NCI-H2081 treated with DMSO at 0.1 percent for 48 hours (cell line): Measurements from ENCODE around the gene TNK1.
"Not testable (repeated sequence)": the region's sequence is repeated elsewhere in the genome, so short reads cannot be mapped to it uniquely, and the experiment has no call there.

Experiments
- DNase-seq: peaks from one replicate; lab custom pipeline; 2025; lab: John Stamatoyannopoulos, UW

The TNK1 gene

DNA sequence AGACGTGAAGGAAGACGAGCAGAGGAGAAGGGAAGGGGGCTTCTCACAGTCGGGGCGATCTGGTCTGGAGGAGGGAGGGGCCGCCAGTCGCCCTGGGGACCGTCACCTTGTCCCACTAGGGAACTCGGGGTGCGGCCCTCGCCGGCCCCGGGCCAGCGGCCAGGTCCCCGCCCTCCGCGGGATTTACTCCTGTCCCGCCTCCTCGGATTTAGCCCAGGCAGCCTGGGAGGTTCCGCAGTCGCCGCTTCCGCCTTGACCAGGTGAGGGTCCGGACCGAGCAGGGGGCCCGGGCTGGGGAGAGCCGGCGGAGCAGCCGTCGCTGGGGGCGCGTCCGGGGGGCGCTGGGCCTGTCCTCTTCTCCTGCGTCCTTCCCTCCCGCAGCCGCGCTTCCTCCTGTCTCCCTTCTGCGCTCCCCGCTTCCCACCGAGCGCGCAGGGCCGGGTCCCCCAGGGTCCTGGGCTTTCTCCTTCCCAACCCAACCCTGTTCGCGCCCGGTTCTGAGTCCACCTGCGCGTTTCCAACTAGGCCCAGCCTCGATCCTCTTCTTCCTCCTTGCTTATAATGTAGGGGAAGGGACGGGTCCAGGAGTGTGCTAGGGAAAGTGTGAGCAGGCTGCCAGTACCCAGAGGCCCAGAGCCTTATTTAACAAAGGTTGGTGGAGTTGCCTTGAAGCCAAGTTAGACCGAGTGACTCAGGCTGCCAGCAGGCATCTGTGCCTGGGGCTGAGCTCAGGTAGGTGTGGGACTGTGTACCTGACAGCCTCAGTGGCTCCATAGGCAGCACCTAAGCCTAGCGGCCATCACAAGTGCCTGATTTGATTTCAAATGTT is at the start of gene TNK1:
TSS of gene TNK1 (plus strand) at position 235 of the 829 bp plus-strand sequence. CDS start 1,838 bp downstream, outside the sequence.
- no peak for DNase-seq

DNA sequence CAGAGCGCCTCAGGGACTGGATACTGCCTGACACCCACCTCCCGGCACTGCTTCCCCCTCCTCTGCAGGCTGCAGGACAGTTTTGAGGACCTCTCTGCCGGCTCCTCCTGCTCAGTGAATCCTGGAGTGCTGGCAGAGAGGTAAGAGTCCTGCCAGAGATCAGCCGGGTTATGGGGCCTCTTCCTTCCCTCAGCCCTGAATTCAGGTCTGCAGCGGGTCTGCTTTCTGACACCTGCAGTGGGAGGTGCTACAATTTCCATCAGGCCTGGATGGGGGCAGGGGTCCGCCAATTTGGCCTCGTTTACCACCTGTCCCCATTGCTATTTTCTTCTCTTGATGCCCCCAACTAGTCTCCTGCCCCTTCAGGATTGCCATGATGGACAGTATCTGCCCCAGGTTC is 48.8 kb upstream of the TNK1 start:
- DNase-seq, result no peak

DNA sequence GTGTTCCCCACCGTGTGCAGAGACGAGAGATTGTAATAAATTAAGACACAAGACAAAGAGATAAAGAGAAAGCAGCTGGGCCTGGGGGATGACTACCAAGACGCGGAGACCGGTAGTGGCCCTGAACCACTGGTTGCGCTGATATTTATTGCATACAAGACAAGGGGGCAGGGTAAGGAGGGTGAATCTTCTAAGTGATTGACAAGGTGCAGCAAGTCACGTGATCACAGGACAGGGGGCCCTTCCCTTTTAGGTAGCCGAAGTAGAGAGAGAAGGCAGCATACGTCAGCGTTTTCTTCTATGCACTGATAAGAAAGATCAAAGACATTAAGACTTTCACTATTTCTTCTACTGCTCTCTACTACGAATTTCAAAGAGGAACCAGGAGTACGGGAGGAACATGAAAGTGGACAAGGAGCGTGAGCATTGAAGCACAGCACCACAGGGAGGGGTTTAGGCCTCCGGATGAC is 48.3 kb upstream of the TNK1 start:
- not testable (repeated sequence) for DNase-seq

DNA sequence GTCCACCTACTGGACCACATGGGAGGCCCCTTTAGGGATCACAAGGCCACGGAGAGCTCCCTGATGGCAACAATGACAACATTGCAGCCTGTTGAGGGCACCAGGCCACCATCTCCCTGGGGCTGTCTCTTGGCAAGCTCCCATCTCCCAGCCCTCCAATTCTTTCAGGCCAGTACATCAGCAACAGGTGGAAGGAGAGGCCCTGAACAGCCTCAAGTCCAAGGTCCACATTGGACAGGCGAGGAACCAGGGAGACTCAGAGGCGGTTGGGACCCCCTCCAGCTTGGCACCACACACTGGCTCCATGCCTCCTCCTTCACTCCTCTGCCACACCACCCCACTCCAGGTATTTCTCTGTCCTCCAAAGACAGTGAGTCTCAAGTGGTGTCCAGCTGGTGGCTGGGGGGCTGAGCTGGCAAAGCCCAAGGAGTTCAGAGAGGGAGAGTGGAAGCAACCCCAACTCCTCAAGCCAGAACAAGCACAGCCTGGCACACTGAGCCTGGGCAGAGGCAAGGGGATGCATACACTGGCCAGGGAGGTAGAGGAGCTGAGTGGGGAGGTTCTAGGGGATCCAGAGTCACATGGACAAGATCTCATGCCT is 45.9 kb upstream of the TNK1 start:
- DNase-seq, result no peak

DNA sequence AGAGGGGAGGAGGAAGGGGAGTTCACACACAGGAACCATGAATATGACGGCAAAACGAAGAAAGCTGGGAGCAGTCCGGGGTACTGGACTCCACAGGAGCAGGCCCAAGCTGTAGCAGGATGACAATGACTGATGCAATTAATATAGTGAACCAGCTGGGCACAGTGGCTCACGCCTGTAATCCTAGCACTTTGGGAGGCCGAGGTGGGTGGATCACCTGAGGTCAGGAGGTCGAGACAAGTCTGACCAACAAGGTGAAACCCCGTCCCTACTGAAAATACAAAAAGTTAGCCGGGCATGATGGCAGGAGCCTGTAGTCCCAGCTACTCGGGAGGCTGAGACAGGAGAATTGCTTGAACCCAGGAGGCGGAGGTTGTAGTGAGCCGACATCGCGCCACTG is 45.1 kb upstream of the TNK1 start:
- not testable (repeated sequence) for DNase-seq

DNA sequence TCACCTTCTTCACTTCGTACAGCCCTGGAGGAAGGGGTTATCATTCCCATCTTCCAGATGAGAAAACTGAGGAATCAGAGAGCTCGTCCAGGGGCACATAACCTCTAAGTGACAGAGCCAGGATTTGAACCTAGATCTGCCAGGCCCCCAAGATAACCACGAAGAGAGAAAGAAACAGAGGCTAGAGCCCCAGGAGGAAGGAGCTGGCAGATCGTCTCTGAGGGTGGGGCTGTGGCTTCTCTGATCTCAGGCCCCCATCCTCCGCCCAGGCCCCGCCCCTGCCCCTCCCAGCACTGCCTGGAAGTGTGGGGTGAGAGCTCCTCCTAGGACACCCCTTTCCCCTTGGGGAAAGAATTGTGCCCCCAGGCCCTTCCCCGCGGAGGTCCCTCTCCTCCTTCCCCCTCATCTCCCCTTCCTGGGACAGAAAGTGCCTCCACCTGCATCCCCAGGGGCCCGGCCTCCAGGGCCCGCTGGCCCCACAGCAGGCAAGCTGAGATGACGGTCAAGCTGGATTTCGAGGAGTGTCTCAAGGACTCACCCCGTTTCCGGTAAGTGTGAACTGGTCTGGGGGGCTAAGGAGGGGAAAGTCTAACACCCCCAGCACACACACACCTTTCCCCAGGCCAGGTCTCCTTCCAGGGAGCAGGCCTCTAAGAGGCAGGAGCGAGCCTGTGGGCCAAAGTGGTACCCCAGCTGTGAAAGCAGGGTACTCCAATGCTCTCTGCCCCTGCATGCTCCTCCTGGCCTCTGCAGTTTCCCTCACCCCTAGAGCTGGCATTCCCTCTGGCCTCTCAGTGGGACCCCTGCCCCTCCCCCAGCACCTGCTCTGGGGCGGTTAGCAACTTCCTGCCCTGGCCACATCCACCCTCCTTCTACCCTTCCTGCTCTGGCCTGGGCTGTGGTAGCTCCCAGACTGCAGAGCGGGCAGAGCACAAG is 44.4 kb upstream of the TNK1 start, which contains the start of gene ACAP1:
TSS of gene ACAP1 (plus strand) at position 290 of the 936 bp plus-strand sequence. CDS start at position 496, 206 bp downstream.
- DNase-seq, result no peak

DNA sequence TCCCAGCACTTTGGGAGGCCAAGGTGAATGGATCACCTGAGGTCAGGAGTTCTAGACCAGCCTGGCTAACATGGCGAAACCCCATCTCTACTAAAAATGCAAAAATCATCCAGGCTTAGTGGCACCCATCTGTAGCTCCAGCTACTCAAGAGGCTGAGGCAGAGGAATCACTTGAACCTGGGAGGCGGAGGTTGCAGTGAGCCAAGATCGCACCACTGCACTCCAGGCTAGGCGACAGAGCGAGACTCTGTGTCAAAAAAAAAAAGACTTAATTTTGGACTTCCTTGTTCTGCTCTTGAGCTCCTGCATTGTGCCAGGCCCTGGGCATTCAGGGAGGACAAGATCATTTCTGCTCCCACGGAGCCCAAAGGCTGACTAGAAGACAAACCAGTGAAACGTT is 43.3 kb upstream of the TNK1 start:
- DNase-seq, result not testable (repeated sequence)

DNA sequence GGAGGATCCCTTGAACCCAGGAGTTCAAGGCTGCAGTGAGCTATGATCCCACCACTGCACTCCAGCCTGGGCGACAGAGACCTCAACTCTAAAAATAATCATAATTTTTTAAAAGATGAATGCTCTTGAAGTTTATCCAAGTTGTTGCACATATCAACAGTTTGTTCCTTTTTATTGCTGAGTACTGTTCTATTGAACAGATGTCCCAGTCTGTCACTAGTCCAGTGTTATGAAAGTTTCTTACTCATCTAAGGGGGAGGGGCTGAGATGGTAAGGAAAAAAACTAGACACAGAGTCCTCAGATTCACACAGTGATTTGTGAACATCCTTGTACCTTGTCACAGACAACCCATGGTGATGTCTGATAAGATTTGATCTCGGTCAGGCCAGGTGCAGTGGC is 40.7 kb upstream of the TNK1 start:
- DNase-seq, result no peak

DNA sequence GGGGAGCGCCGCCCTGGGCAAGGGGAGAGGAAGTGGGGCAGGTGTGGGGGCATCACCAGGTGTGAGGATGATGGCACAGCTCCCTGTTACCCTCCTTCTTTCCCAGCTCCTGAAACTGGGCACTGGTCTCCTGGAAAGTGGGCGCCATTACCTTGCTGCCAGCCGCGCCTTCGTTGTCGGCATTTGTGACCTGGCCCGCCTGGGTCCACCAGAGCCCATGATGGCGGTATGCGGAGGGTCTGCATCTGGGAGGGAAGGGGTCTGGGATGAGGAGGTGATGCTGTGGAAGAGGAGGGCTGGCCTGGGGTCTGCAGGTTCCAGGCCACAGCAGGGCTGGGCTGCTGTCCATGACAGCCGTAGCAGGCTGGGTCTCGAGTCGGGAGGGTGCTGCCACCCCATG is 39.0 kb upstream of the TNK1 start:
- DNase-seq, result no peak

DNA sequence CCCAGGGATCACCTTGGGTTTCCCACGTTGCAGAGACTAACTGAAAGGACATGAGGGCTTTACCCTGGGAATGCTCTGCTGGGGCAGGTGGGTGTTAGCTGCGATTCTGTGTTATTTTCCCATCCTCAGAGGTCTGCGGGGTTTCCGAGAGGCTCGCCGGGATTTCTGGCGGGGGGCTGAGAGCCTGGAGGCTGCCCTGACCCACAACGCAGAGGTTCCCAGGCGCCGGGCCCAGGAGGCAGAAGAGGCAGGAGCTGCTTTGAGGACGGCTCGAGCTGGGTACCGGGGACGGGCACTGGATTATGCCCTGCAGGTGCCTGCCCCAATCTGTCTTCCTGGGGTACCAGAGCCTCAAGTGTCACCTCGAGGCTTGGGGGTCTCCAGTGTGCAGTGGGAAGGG is 37.6 kb upstream of the TNK1 start:
- no peak for DNase-seq

DNA sequence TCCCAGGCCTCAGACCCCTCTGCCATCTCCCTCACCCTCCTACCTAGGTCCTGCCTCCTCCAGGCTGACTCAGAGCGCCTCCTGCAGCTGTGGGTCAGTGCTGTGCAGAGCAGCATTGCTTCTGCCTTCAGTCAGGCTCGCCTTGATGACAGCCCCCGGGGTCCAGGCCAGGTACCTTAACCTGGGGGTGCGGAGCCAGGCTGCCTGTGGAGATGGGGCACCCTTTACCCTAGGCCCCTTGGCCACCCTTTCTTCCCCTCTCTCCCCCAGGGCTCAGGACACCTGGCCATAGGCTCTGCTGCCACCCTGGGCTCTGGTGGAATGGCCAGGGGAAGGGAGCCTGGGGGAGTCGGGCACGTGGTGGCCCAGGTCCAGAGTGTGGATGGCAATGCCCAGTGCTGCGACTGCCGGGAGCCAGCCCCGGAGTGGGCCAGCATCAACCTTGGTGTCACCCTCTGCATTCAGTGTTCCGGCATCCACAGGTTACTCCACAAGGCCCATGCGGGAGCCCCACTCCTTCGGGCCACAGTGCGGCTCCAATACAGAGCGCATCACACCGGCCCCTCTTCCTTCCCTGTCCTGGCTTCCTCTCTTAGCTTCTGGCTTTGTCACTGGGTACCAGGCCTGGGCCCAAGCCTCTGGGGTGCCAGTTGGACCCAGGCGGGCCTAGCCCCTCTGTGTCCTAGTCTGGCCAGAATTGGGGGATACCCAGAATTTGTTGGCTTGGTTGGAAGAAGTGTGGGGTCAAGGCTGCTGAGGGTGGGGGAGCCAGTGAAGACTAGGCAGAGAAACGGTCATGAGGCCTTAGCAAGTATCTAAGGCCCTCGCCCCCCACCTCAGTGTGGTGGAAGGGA is 33.9 kb upstream of the TNK1 start:
- DNase-seq, result no peak

DNA sequence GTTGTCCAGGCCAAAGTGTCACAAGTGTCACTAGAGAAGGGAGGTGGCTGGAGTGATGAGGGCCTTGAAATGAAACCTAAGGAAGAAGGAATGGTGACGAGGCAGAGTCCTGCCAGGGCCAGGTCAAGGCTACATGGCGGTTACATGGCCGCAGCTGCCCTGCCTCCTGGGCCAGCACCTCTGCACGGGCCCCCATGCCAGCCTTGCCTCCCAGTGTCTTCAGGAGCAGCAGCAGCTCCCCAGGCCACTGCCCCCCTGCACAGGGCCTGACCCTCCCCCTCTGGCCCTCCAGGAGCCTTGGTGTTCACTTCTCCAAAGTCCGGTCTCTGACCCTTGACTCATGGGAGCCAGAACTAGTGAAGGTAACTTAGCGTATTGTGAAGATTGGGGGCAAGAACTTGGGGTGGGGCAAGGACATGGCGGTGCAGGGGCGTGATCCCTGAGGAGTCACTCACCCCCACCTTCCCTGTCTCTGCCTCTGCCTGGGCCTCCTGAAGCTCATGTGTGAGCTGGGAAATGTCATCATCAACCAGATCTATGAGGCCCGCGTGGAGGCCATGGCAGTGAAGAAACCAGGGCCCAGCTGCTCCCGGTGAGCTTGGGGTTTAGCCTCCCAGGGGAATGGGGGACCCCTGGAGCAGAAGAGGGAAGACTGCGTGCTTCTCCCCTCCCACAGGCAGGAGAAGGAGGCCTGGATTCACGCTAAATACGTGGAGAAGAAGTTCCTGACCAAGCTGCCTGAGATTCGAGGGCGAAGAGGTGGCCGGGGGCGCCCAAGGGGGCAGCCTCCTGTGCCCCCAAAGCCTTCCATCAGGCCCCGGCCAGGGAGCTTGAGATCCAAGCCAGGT is 33.0 kb upstream of the TNK1 start:
- DNase-seq, result no peak

DNA sequence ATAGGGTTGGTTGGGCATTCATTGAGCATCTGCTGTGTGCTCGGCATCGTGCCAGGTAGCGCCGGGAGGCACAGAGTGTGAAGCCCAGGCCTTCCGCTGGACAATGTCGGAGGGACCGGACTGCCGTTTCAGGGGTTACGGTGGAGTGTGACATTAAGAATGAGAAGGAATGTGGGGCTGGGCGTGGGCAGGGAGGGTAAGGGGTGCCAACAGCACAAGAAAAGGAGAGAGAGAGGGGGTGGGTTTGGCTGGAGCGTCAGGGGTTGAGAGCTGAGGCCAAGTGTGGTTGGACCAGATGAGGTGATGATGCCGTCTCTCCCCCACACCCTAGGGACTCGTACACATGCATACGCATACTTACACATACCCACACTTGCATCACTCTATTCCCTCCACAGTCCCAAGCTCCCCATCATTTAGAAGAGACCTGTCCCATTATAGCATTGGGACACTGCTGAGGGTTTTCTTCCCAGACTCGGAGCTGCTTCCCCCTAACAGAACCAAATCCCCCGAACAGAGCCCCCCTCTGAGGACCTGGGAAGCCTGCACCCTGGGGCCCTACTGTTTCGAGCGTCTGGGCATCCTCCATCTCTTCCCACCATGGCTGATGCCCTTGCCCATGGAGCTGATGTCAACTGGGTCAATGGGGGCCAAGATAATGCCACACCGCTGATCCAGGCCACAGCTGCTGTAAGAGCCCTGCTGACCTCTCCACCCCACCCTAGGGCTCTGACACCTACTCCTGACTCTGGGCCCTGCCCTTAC is 32.2 kb upstream of the TNK1 start:
- no peak for DNase-seq

DNA sequence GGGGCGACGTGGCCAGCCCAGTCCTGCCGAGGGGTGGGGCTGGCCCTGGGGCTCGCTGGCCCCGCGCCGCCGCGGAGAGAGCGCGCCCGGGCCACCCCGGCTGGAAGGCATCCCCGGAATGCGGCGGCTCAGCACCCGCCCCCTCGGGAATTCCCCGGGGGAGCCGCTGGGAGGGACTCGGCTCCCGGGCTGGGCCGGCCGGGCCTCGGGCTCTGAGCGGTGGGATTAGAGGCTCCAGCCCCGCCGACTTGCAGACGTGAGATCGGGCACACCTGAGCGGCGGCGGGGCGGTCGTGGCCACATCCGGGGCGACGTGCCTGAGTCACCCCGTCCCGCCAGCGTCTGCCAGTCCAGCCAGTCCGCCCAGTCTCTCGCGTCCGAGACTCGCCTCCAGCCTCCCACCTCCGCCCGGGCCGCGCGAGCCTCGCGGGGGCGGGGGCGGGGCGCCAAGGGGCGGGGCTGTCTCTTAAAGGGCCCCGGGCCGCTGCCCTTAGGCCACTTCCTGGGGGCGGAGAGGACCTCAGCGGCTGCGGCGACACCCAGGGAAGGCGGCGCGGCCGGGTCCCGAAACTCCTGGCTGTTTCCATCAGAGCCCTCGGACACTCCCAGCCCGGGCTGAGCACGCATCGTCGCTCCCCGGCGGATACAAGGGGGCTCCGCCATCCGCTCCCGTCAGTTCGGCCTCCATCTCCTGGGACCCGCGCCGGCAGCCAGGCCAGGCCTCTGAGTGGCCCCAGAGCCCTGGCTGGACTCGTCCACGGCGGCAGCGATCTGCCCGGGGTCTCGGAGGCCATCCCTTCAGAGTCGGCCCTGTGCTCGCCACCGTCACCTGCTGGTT is 29.0 kb upstream of the TNK1 start, which contains the start of gene KCTD11:
TSS of gene KCTD11 (plus strand) at position 498 of the 838 bp plus-strand sequence.
- DNase-seq, result no peak

DNA sequence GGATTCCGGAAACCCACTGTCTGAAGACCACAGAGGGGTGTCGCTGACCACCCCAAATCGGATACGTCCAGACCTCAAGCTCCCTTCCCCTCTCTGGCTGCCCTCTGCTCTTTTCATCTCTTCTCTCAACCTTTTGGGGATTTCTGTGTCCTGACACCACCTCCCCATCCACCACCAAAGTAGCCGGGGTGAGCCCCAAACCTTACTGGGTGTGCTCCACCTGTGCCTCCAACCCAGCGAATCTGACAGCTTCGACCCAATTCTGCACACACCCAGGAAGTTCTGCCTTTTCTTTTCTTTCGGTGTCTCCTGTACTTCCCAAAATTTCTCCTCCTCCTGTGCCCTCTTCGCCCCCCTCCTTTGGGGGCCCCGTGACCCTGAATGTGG is 28.4 kb upstream of the TNK1 start:
- no peak for DNase-seq

DNA sequence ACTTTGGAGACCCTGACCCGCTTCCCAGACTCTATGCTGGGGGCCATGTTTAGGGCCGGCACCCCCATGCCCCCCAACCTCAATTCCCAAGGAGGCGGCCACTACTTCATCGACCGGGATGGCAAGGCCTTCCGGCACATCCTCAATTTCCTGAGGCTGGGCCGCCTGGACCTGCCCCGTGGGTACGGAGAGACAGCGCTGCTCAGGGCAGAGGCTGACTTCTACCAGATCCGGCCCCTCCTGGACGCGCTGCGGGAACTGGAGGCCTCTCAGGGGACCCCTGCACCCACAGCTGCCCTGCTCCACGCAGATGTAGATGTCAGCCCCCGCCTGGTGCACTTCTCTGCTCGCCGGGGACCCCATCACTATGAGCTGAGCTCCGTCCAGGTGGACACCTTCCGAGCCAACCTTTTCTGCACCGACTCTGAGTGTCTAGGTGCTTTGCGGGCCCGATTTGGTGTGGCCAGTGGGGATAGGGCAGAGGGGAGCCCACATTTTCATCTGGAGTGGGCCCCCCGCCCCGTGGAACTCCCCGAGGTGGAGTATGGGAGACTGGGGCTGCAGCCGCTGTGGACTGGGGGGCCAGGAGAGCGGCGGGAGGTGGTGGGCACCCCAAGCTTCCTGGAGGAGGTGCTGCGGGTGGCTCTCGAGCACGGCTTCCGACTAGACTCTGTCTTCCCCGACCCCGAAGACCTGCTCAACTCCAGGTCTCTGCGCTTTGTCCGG is 27.8 kb upstream of the TNK1 start:
- DNase-seq, result no peak

DNA sequence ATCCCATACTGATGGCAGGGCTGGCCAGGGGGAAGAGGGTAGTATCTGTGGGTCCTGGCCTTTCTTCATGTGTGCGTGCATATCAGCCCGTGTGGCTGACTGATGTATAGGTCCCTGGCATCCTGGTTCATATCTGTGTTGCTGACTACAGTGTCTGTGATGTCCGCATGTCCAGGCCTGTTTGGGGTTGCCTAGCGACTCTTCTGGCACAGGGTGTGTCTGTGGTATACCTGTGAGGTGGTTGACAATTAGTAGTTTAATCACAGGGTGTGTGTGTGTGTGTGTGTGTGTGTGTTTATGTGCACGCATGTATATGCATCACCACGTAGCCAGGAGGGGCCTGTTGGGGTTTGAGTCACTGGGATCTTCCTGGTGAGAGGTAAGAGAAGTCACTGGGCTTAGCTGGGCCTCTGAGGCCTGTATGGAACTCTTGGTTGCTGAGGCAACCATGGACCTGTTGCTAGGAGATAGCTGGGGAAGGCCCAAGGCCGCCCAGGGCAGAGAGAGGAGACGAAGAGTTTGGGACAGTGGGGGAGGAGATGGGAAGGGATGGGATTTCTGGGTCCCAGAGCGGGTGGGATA is 26.5 kb upstream of the TNK1 start:
- DNase-seq, result no peak

DNA sequence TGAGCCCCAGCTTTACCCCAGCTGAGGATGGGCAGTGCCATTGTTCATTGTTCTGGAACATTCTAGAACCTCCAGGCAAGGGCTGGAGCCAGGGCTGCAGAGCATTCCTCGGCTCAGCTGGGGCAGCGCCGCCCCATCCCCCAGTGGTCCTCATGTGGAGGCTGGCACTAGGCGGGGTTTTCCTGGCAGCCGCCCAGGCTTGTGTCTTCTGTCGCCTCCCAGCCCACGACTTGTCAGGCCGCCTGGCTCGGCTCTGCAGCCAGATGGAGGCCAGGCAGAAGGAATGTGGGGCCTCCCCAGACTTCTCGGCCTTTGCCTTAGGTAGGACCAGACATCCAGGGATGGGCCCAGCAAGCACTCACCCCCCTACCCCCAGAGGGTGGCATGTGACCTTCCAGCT is 25.8 kb upstream of the TNK1 start, which contains the start of gene TMEM95:
TSS of gene TMEM95 (plus strand) at position 104 of the 400 bp plus-strand sequence. CDS start at position 153, 49 bp downstream.
- no peak for DNase-seq
